ENCODE results near the gene HOXB4.

DNA sequence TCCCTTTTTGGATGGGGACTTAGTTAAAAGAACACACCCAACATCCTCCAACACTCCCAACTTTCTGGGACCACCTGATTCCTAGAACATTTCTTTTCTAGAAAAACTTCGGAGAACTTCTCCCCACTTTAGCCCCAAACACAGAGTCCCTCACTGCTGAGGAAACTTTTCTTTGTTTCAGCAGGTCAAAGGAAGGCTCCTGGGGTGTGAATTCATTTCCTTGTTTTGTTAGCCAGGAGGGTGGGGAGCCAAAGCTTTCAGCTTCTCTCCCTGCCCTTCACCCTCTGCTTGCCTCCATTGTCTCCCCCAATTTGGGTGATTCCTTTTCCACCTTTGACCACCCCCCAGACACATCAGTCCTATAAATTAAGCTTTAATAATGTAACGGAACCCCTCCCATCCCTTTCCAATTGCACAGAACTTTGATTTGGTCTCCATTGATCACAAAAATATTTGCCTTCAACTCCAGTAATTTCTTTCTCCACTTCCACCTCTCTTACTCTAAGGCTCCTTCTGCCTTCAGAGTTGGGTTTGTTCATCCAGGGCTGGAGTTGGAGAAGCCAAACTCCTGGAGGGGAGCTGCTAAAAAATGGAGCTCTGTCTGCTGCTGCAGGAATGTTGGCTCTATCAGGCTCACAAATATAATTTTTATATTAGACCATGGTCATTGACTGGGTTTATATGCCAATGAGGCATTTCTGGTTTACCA, 10.3 kb downstream of the HOXB4 start:
- no peak for TF ChIP-seq CTCF (conservative IDR thresholded peaks at IDR 0.05)
- TF ChIP-seq EZH2 (IDR thresholded peaks at IDR 0.05; ENCODE audit: low read depth) = no peak

Measured in PC-9 (cell line).